Caco-2 (cell line): ENCODE measurements around the gene ZSCAN2. TPM values are rescaled to one million over a fixed set of nuclear protein-coding genes. Genes with fewer than 3 reads are reported as not detected.

ENCODE experiments used
- BruUV-seq: library from RNA; stranded (reverse); fragments of 400-500 nt; replicated peaks from 2 replicates; lab custom pipeline; 2021; lab: Mats Ljungman, UMichigan
- CTCF ChIA-PET: fragments of 300-600 bp; sonication (Branson Sonifier 250); formaldehyde crosslinking; loops from one replicate; lab custom pipeline; 2022; ENCODE audit warnings: antibody characterized with exemption; lab: Charles Lee
- POLR2A ChIA-PET: fragments of 300-600 bp; sonication (Branson Sonifier 250); formaldehyde crosslinking; loops from one replicate; lab custom pipeline; 2022; ENCODE audit warnings: antibody characterized with exemption; lab: Charles Lee
- DNase-seq, 2 experiments: peaks; one replicate each; pipeline versions ENCODE4 v3.0.0 to v3.0.0-alpha.2; 2020 to 2022
- H3K27me3 ChIP-seq: replicated peaks from 2 replicates; pipeline ENCODE4 v1.6.0; 2011; ENCODE audit warnings: low read length; ENCODE audit not compliant: control insufficient read depth, insufficient read depth
- H3K36me3 ChIP-seq: 2 replicates; pipeline ENCODE4 v1.5.1; 2011; ENCODE audit warnings: low read length; ENCODE audit not compliant: control insufficient read depth, insufficient read depth
- H3K4me1 ChIP-seq: fragments of 250-450 bp; sonication (Bioruptor Pico); 2 replicates; pipeline ENCODE4 v1.5.1; 2020; ENCODE audit warnings: mild to moderate bottlenecking
- H3K4me3 ChIP-seq: 2 replicates; pipeline ENCODE4 v1.5.1; 2011; ENCODE audit warnings: low read depth, mild to moderate bottlenecking, control low read depth, low read length
- H3K9me3 ChIP-seq: fragments of 250-450 bp; sonication (Bioruptor Pico); 2 replicates; pipeline ENCODE4 v1.5.1; 2020; ENCODE audit warnings: mild to moderate bottlenecking, moderate library complexity
- H3K27ac Mint-ChIP-seq: one replicate; pipeline ENCODE4 v1.8.0; 2022; ENCODE audit warnings: mixed read lengths; ENCODE audit not compliant: unreplicated experiment
- H3K27me3 Mint-ChIP-seq: one replicate; pipeline ENCODE4 v1.8.0; 2022; ENCODE audit warnings: mixed read lengths; ENCODE audit not compliant: insufficient read depth, unreplicated experiment
- H3K36me3 Mint-ChIP-seq: one replicate; pipeline ENCODE4 v1.8.0; 2022; ENCODE audit warnings: mild to moderate bottlenecking, mixed read lengths; ENCODE audit not compliant: insufficient read depth, unreplicated experiment
- H3K4me1 Mint-ChIP-seq: one replicate; pipeline ENCODE4 v1.8.0; 2022; ENCODE audit warnings: low read depth, mixed read lengths; ENCODE audit not compliant: unreplicated experiment
- H3K4me3 Mint-ChIP-seq: one replicate; pipeline ENCODE4 v1.8.0; 2022; ENCODE audit warnings: mild to moderate bottlenecking, moderate library complexity, mixed read lengths; ENCODE audit not compliant: unreplicated experiment
- H3K9me3 Mint-ChIP-seq: one replicate; pipeline ENCODE4 v1.8.0; 2022; ENCODE audit warnings: mixed read lengths; ENCODE audit not compliant: unreplicated experiment
- intact Hi-C: fragments of 100-400 bp; cut with micrococcal nuclease; formaldehyde crosslinking; loops from one replicate; pipeline ENCODE4 v1.10.0; 2022; ENCODE audit not compliant: unreplicated experiment
- total RNA-seq: library from RNA; stranded (reverse); gene quantifications from 2 replicates; pipeline ENCODE4 v1.2.3, GENCODE V29; 2022
- TF ChIP-seq, protein P1 (sequence below), 2 experiments: fragments of 200-600 bp in 1 of 2; IDR thresholded peaks; 1 replicate in 1 of 2; 2 replicates in 1 of 2; pipeline versions ENCODE4 v1.5.1 to v1.8.0; 2011 to 2022; ENCODE audit warnings: antibody characterized with exemption in 1 of 2, control low read depth in 1 of 2, inconsistent platforms in 1 of 2, low read depth in 1 of 2, low read length in 1 of 2, mild to moderate bottlenecking in 1 of 2, moderate library complexity in 1 of 2; ENCODE audit not compliant: insufficient read depth in 1 of 2, severe bottlenecking in 1 of 2, unreplicated experiment in 1 of 2

Gene ZSCAN2
- total RNA-seq, 1 experiment from 2014 or later: 12.9 TPM

DNA sequence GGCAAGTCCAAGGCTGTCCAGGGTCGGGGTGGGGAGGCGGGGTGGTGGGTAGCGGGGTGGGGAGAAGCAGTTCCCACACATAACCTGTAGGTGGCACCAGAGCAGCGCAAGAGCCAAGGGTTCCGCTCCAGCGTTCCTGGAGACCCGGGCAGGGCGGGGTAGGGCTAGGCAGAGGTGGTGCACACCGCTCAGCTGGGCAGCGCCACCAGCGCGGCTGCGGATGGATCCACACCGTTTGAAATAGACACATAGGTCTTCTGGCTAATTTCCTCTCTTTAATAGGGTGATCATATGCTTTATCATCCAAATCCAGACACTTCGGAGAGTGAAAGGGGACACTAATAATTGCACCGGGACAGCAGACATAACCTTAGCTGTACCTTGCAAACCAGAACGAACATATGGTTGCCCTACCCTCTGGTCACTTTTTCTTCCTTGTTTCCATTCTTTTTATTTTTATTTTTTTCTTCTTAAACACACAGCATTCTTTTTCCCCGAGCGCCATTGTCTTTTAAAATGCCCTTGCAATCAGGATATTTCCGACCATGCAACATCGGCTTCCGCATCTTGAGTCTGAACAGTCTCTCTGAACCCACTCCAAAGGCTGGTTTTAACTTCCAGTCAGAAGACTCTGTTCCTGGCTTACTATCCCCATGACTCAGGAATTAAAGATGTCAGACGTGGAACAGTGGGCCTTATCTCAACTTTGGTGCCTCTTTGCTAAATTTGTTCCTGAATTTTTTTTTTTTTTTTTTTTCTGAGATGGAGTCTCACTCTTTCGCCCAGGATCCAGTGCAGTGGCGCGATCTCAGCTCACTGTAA is 12.5 kb upstream of the ZSCAN2 start:
- DNase-seq: peak; percentile 83 to 91
- H3K27me3 Mint-ChIP-seq: peaks cover 7% of the 10 kb centered on the region
- BruUV-seq: no TSS peak
- Histone ChIP-seq H3K36me3 (no peaks in the 10 kb centered on the region), H3K27me3 (no peaks in the 10 kb centered on the region), H3K4me1 (no peaks in the 10 kb centered on the region), H3K4me3 (peak overlapping the region; percentile 26), H3K9me3 (no peaks in the 10 kb centered on the region)
- intact Hi-C loops: loop anchor here (1.0 to 5.0 kb wide), 3 partner anchors 50 to 422 kb away; no protein-coding TSS in a partner anchor
- TF ChIP-seq, protein P1, sequence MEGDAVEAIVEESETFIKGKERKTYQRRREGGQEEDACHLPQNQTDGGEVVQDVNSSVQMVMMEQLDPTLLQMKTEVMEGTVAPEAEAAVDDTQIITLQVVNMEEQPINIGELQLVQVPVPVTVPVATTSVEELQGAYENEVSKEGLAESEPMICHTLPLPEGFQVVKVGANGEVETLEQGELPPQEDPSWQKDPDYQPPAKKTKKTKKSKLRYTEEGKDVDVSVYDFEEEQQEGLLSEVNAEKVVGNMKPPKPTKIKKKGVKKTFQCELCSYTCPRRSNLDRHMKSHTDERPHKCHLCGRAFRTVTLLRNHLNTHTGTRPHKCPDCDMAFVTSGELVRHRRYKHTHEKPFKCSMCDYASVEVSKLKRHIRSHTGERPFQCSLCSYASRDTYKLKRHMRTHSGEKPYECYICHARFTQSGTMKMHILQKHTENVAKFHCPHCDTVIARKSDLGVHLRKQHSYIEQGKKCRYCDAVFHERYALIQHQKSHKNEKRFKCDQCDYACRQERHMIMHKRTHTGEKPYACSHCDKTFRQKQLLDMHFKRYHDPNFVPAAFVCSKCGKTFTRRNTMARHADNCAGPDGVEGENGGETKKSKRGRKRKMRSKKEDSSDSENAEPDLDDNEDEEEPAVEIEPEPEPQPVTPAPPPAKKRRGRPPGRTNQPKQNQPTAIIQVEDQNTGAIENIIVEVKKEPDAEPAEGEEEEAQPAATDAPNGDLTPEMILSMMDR (IDR thresholded peaks at IDR 0.05; ENCODE audit: insufficient read depth in 1 of 2, low read depth in 1 of 2, low read length in 1 of 2, severe bottlenecking in 1 of 2, unreplicated experiment in 1 of 2): peak; percentile 77 to 90
- no peaks in the 10 kb centered on the region for H3K9me3 Mint-ChIP-seq
- ChIA-PET POLR2A (interaction anchor here (0.5 to 0.9 kb wide), 2 partner anchors 25 to 50 kb away, joined by 3 to 7 read pairs; no protein-coding TSS in a partner anchor), CTCF (interaction anchor here (0.5 to 1.5 kb wide), 20 partner anchors 9 to 569 kb away, joined by 3 to 17 read pairs (median 6); partner anchors contain the start of gene ZSCAN2)
- H3K4me3 Mint-ChIP-seq: peak overlapping the region; percentile 67
- H3K27ac Mint-ChIP-seq: no peak overlapping the region
- no peaks in the 10 kb centered on the region for H3K4me1 Mint-ChIP-seq
- no peaks in the 10 kb centered on the region for H3K36me3 Mint-ChIP-seq

DNA sequence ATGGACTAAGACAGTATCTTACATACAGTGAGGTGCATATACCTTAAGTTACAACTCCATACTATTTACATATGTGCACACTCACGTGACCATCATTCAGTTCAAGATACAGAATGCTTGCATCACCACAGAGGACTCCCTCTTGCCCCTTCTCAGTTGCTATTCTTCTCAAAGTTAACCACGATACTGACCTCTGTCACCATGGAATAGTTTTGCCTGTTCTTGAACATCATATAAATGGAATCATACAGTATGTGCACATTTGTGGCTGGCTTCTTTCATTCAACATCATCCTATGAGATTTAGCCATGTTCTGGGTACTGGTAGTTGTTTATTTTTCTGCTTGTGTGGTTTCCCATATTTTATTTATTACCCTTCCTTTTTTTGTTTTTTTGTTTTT is 10.4 kb upstream of the ZSCAN2 start:
- Mint-ChIP-seq H3K27ac (no peak overlapping the region), H3K9me3 (no peaks in the 10 kb centered on the region), H3K27me3 (peaks cover 3% of the 10 kb centered on the region), H3K36me3 (no peaks in the 10 kb centered on the region), H3K4me1 (no peaks in the 10 kb centered on the region), H3K4me3 (no peak overlapping the region)
- Histone ChIP-seq H3K4me1 (no peaks in the 10 kb centered on the region), H3K9me3 (no peaks in the 10 kb centered on the region), H3K36me3 (no peaks in the 10 kb centered on the region), H3K4me3 (no peak overlapping the region), H3K27me3 (no peaks in the 10 kb centered on the region)
- ChIA-PET POLR2A (no interaction called here), CTCF (no interaction called here)
- no TSS peak for BruUV-seq
- TF ChIP-seq, protein P1 (IDR thresholded peaks at IDR 0.05; ENCODE audit: insufficient read depth in 1 of 2, low read depth in 1 of 2, low read length in 1 of 2, severe bottlenecking in 1 of 2, unreplicated experiment in 1 of 2): no peak
- DNase-seq: no peak
- intact Hi-C loops: no loop called here

DNA sequence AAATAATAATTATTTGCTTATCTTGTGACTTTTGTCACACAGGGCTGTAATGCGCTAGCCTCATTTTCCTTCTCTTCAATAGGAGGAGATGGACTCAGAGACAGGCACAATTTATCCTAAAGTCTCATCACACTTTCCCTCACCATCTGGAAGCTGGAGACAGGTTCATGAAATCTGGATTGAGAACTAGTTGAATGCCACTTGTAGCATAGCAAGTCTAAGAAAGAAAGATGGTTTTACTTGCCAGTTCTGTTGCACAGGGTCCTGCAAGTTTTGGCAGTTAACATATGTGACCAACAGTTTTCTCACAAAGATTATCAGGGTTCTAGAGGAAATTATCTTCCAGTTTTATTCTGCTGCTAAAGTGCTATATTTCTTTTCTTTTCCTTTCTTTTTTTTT is 9.0 kb upstream of the ZSCAN2 start:
- TF ChIP-seq, protein P1 (IDR thresholded peaks at IDR 0.05; ENCODE audit: insufficient read depth in 1 of 2, low read depth in 1 of 2, low read length in 1 of 2, severe bottlenecking in 1 of 2, unreplicated experiment in 1 of 2): no peak
- H3K36me3 ChIP-seq: no peaks in the 10 kb centered on the region
- H3K27me3 Mint-ChIP-seq: peaks cover 2% of the 10 kb centered on the region
- H3K4me1 Mint-ChIP-seq: no peaks in the 10 kb centered on the region
- DNase-seq: no peak
- no peak overlapping the region for H3K4me3 ChIP-seq
- ChIA-PET POLR2A (no interaction called here), CTCF (interaction anchor here (0.7 kb wide), 1 partner anchor 359 kb away, joined by 5 read pairs; no protein-coding TSS in a partner anchor)
- intact Hi-C loops: loop anchor here (1.0 kb wide), 1 partner anchor 23 kb away; no protein-coding TSS in a partner anchor
- H3K4me1 ChIP-seq: no peaks in the 10 kb centered on the region
- BruUV-seq: no TSS peak
- H3K36me3 Mint-ChIP-seq: no peaks in the 10 kb centered on the region
- no peak overlapping the region for H3K27ac Mint-ChIP-seq
- H3K9me3 Mint-ChIP-seq: no peaks in the 10 kb centered on the region
- H3K27me3 ChIP-seq: no peaks in the 10 kb centered on the region
- H3K4me3 Mint-ChIP-seq: no peak overlapping the region
- no peaks in the 10 kb centered on the region for H3K9me3 ChIP-seq
